Measurements from ENCODE around the gene MRPL34. TPM values are rescaled to one million over a fixed set of nuclear protein-coding genes. Genes with fewer than 3 reads are reported as not detected.

MRPL34 gene
- total and polyA plus RNA-seq, 9 of the 15 experiments (the other 6 are each of a cell fraction or from before 2014, with no cell fraction given) = 11.5 to 256 (median 72.5) TPM

GRCh38 chr19:17337675-17338432 lies 32.2 kb downstream of the MRPL34 start (continued):
- TF ChIP-seq ATF6 (CRISPR knock-in tag; IDR thresholded peaks at IDR 0.05) (no peak), EHMT2 (IDR thresholded peaks at IDR 0.05) (no peak), CGGBP1 (CRISPR knock-in tag; IDR thresholded peaks at IDR 0.05) (0 out of 2 replicates have a peak, but pooled peaks have one; percentile 1), SMAD1 (IDR thresholded peaks at IDR 0.05; ENCODE audit: low read depth, low read length, partially characterized antibody) (no peak), RCOR1 (IDR thresholded peaks at IDR 0.05; ENCODE audit: borderline replicate concordance in 1 of 2, low read depth in 2 of 2, low read length in 2 of 2) (no peak), TARDBP (IDR thresholded peaks at IDR 0.05) (no peak), VEZF1 (CRISPR knock-in tag; IDR thresholded peaks at IDR 0.05) (no peak), HDAC1 (IDR thresholded peaks at IDR 0.05) (0 out of 4 replicates have a peak, but pooled peaks of 1 of the 2 experiments have one; percentile 28), NR4A1 (CRISPR knock-in tag; IDR thresholded peaks at IDR 0.05) (0 out of 2 replicates have a peak, but pooled peaks have one; percentile 32), NR4A1 (tag; IDR thresholded peaks at IDR 0.05) (no peak), XRCC4 (IDR thresholded peaks at IDR 0.05; ENCODE audit: extremely low read depth, insufficient read depth, insufficient read length) (no peak), ZNF24 (IDR thresholded peaks at IDR 0.05) (no peak), GATAD2A (IDR thresholded peaks at IDR 0.05) (no peak), HDGF (IDR thresholded peaks at IDR 0.05) (no peak), ZFP1 (CRISPR knock-in tag; IDR thresholded peaks at IDR 0.05) (no peak)
- TF ChIP-seq, protein P1, sequence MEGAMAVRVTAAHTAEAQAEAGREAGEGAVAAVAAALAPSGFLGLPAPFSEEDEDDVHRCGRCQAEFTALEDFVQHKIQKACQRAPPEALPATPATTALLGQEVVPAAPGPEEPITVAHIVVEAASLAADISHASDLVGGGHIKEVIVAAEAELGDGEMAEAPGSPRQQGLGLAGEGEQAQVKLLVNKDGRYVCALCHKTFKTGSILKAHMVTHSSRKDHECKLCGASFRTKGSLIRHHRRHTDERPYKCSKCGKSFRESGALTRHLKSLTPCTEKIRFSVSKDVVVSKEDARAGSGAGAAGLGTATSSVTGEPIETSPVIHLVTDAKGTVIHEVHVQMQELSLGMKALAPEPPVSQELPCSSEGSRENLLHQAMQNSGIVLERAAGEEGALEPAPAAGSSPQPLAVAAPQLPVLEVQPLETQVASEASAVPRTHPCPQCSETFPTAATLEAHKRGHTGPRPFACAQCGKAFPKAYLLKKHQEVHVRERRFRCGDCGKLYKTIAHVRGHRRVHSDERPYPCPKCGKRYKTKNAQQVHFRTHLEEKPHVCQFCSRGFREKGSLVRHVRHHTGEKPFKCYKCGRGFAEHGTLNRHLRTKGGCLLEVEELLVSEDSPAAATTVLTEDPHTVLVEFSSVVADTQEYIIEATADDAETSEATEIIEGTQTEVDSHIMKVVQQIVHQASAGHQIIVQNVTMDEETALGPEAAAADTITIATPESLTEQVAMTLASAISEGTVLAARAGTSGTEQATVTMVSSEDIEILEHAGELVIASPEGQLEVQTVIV (CRISPR knock-in tag; IDR thresholded peaks at IDR 0.05; ENCODE audit: borderline replicate concordance) = no peak
- TF ChIP-seq, protein P2, sequence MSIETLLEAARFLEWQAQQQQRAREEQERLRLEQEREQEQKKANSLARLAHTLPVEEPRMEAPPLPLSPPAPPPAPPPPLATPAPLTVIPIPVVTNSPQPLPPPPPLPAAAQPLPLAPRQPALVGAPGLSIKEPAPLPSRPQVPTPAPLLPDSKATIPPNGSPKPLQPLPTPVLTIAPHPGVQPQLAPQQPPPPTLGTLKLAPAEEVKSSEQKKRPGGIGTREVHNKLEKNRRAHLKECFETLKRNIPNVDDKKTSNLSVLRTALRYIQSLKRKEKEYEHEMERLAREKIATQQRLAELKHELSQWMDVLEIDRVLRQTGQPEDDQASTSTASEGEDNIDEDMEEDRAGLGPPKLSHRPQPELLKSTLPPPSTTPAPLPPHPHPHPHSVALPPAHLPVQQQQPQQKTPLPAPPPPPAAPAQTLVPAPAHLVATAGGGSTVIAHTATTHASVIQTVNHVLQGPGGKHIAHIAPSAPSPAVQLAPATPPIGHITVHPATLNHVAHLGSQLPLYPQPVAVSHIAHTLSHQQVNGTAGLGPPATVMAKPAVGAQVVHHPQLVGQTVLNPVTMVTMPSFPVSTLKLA (conservative IDR thresholded peaks at IDR 0.05) = peak in 1 of 2 experiments; percentile 68; a peak in 2 of 4 replicates
- TF ChIP-seq, protein P3, sequence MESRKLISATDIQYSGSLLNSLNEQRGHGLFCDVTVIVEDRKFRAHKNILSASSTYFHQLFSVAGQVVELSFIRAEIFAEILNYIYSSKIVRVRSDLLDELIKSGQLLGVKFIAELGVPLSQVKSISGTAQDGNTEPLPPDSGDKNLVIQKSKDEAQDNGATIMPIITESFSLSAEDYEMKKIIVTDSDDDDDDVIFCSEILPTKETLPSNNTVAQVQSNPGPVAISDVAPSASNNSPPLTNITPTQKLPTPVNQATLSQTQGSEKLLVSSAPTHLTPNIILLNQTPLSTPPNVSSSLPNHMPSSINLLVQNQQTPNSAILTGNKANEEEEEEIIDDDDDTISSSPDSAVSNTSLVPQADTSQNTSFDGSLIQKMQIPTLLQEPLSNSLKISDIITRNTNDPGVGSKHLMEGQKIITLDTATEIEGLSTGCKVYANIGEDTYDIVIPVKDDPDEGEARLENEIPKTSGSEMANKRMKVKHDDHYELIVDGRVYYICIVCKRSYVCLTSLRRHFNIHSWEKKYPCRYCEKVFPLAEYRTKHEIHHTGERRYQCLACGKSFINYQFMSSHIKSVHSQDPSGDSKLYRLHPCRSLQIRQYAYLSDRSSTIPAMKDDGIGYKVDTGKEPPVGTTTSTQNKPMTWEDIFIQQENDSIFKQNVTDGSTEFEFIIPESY (CRISPR knock-in tag; IDR thresholded peaks at IDR 0.05) = no peak

All from K562 (cell line).